Ammon's horn (tissue), 1 donor: ENCODE results near the gene NCOA6.
"Not testable (repeated sequence)": the region's sequence is repeated elsewhere in the genome, so short reads cannot be mapped to it uniquely, and the experiment has no call there.

Experiments
- DNase-seq: peaks from one replicate; pipeline ENCODE4 v3.0.0-alpha.2; 2016; ENCODE audit warnings: low spot score

NCOA6 gene

GRCh38 chr20:34774886-34775285 lies 50.6 kb downstream of the NCOA6 start:
- no peak for DNase-seq

- DNase-seq: no peak
Measured at GRCh38 chr20:34774449-34774848, 51.0 kb downstream of the NCOA6 start.

- no peak for DNase-seq
Measured at GRCh38 chr20:34773726-34774125, 51.7 kb downstream of the NCOA6 start.

GRCh38 chr20:34772437-34772836 lies 53.0 kb downstream of the NCOA6 start:
- DNase-seq: no peak

- no peak for DNase-seq
Measured at GRCh38 chr20:34771680-34772081, 53.8 kb downstream of the NCOA6 start.

GRCh38 chr20:34768096-34768495 lies 57.4 kb downstream of the NCOA6 start:
- DNase-seq: no peak

- DNase-seq: no peak
Measured at GRCh38 chr20:34762031-34762555, 63.4 kb downstream of the NCOA6 start.

GRCh38 chr20:34755367-34755766 lies 70.1 kb downstream of the NCOA6 start:
- DNase-seq: no peak

GRCh38 chr20:34754611-34755010 lies 70.8 kb downstream of the NCOA6 start:
- DNase-seq: no peak

- DNase-seq: no peak
Measured at GRCh38 chr20:34753706-34754461, 71.6 kb downstream of the NCOA6 start.

GRCh38 chr20:34751453-34751852 lies 74.0 kb downstream of the NCOA6 start:
- no peak for DNase-seq

GRCh38 chr20:34750484-34750883 lies 75.0 kb downstream of the NCOA6 start:
- no peak for DNase-seq

GRCh38 chr20:34748709-34749108 lies 76.7 kb downstream of the NCOA6 start:
- DNase-seq: no peak

GRCh38 chr20:34747479-34747878 lies 78.0 kb downstream of the NCOA6 start:
- no peak for DNase-seq

- DNase-seq: no peak
Measured at GRCh38 chr20:34746674-34747073, 78.8 kb downstream of the NCOA6 start.

GRCh38 chr20:34744847-34745246 lies 80.6 kb downstream of the NCOA6 start:
- DNase-seq: no peak

GRCh38 chr20:34744340-34744739 lies 81.1 kb downstream of the NCOA6 start:
- no peak for DNase-seq

GRCh38 chr20:34743039-34743438 lies 82.4 kb downstream of the NCOA6 start:
- DNase-seq: no peak

GRCh38 chr20:34736106-34736735 lies 89.2 kb downstream of the NCOA6 start:
- peak; percentile 14 for DNase-seq

GRCh38 chr20:34732523-34732922 lies 92.9 kb downstream of the NCOA6 start:
- no peak for DNase-seq

- no peak for DNase-seq
Measured at GRCh38 chr20:34729416-34729815, 96.0 kb downstream of the NCOA6 start.

GRCh38 chr20:34724172-34724571 lies 101.3 kb downstream of the NCOA6 start:
- DNase-seq: no peak

GRCh38 chr20:34722560-34722959 lies 102.9 kb downstream of the NCOA6 start:
- not testable (repeated sequence) for DNase-seq

GRCh38 chr20:34720266-34720665 lies 105.2 kb downstream of the NCOA6 start:
- DNase-seq: peak; percentile 37
